ENCODE measurements around the gene MAPK8. TPM values are rescaled to one million over a fixed set of nuclear protein-coding genes. Genes with fewer than 3 reads are reported as not detected.

Gene MAPK8
- total RNA-seq, 1 experiment from 2014 or later = 55.7 TPM

GRCh38 chr10:48456808-48457761 lies 150.6 kb downstream of the MAPK8 start:
- peaks cover 12% of the 10 kb centered on the region for H3K27me3 Mint-ChIP-seq (ENCODE audit: unreplicated experiment)
- no peak overlapping the region for H3K27ac Mint-ChIP-seq (ENCODE audit: unreplicated experiment)
- no peak for TF ChIP-seq CTCF (IDR thresholded peaks at IDR 0.05; ENCODE audit: unreplicated experiment)
- no peak overlapping the region for H3K4me3 Mint-ChIP-seq (ENCODE audit: low read depth, unreplicated experiment)
- CTCF ChIA-PET = interaction anchor here (0.6 kb wide), 1 partner anchor 17 kb away, joined by 3 read pairs; no protein-coding TSS in a partner anchor
- H3K4me1 Mint-ChIP-seq (ENCODE audit: low read depth, unreplicated experiment) = no peaks in the 10 kb centered on the region
- no peak for DNase-seq
- BruUV-seq (replicated peaks) = no TSS peak
- H3K9me3 Mint-ChIP-seq (ENCODE audit: low read depth, unreplicated experiment) = no peaks in the 10 kb centered on the region
- no peaks in the 10 kb centered on the region for H3K36me3 Mint-ChIP-seq (ENCODE audit: insufficient read depth, unreplicated experiment)
- intact Hi-C loops (cut with micrococcal nuclease; ENCODE audit: unreplicated experiment) = no loop called here

DNA sequence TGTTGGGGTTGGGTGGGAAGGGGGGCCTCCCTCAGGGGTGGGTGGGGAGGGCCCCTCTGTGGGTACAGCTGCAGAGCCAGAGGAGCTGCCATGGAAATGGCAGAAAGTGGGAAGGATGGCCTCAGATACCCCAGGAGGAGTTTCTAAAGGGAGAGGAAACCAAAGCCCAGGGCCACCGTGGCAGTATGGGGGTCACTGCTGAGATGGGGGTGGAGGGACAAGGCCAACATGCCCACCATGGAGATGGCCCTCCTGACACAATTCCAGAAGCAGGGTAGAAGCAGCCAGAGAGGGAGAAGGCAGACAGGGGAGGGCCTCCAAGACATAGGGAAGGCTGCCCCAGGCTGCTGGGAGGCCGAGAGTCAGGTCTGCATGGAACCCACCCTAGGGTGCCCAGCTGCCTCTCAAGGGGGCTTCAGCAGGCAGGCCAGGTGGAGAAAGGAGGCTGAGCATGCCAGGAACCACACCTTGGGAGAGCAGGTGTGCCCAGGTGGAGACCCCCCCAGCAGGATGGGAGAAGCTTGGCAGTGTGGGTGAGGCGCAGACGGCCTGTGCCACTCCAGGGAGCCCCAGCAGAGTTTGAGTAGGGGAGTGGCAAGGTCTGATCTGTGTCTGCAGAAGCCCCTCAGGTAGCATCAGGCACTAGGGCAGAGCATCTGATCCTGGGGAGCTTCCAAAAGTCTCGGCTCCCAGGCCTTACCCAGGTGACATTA lies 151.6 kb downstream of the MAPK8 start:
- CTCF ChIA-PET = no interaction called here
- H3K27ac Mint-ChIP-seq (ENCODE audit: unreplicated experiment) = no peak overlapping the region
- DNase-seq = no peak
- H3K4me3 Mint-ChIP-seq (ENCODE audit: low read depth, unreplicated experiment) = no peak overlapping the region
- no peaks in the 10 kb centered on the region for H3K4me1 Mint-ChIP-seq (ENCODE audit: low read depth, unreplicated experiment)
- TF ChIP-seq CTCF (IDR thresholded peaks at IDR 0.05; ENCODE audit: unreplicated experiment) = no peak
- BruUV-seq (replicated peaks) = no TSS peak
- H3K27me3 Mint-ChIP-seq (ENCODE audit: unreplicated experiment) = peaks cover 12% of the 10 kb centered on the region
- no peaks in the 10 kb centered on the region for H3K9me3 Mint-ChIP-seq (ENCODE audit: low read depth, unreplicated experiment)
- no peaks in the 10 kb centered on the region for H3K36me3 Mint-ChIP-seq (ENCODE audit: insufficient read depth, unreplicated experiment)
- intact Hi-C loops (cut with micrococcal nuclease; ENCODE audit: unreplicated experiment) = no loop called here

GRCh38 chr10:48458662-48459048 lies 152.2 kb downstream of the MAPK8 start:
- BruUV-seq (replicated peaks) = no TSS peak
- no peak for DNase-seq
- Mint-ChIP-seq H3K27ac (ENCODE audit: unreplicated experiment) (no peak overlapping the region), H3K36me3 (ENCODE audit: insufficient read depth, unreplicated experiment) (no peaks in the 10 kb centered on the region), H3K4me1 (ENCODE audit: low read depth, unreplicated experiment) (no peaks in the 10 kb centered on the region), H3K27me3 (ENCODE audit: unreplicated experiment) (peaks cover 12% of the 10 kb centered on the region), H3K4me3 (ENCODE audit: low read depth, unreplicated experiment) (no peak overlapping the region), H3K9me3 (ENCODE audit: low read depth, unreplicated experiment) (no peaks in the 10 kb centered on the region)
- TF ChIP-seq CTCF (IDR thresholded peaks at IDR 0.05; ENCODE audit: unreplicated experiment) = no peak
- intact Hi-C loops (cut with micrococcal nuclease; ENCODE audit: unreplicated experiment) = no loop called here
- CTCF ChIA-PET = no interaction called here

DNA sequence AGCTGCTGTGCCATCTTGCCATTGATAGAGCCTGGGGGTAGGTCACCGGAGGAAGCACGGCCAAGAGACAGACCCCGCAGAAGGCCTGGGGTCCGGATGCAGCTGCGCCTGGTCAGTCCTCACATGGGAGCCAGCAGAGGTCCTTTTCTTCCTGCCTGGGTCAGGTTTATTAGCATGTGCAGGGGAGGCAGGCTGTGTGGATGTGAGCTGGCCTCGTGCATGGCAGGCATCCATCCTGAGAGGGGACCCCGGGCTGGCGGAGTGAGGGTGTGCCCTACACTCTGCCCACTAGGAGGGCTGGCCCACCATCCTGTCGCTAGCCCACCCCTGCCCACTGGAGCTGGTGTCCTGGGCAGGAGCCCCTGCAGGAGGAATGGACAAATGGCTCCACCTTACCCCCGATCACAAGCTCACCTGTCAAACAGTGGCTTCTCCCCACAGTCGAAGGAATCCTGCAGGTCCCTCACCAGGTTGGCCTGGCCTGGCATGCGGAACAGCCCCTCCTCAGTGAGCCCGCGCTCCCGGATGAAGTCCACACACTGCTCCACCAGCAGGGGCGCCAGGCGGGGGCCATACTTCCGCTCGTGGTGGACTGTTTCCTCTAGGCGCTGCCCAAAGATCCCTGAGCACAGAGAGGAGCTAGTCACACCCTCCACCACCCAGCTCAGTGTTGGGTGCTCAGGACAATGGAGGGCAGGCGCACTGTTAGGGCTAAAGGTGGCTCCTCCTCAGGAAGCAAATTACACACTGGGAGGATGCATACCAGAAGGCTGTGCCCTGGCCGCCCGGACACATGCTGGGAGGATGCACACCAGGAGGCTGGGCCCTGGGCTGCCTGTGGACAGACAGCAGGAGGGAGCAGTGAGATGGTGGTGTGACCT lies 153.0 kb downstream of the MAPK8 start:
- H3K27ac Mint-ChIP-seq (ENCODE audit: unreplicated experiment) = no peak overlapping the region
- H3K4me1 Mint-ChIP-seq (ENCODE audit: low read depth, unreplicated experiment) = no peaks in the 10 kb centered on the region
- TF ChIP-seq CTCF (IDR thresholded peaks at IDR 0.05; ENCODE audit: unreplicated experiment) = no peak
- H3K36me3 Mint-ChIP-seq (ENCODE audit: insufficient read depth, unreplicated experiment) = no peaks in the 10 kb centered on the region
- H3K4me3 Mint-ChIP-seq (ENCODE audit: low read depth, unreplicated experiment) = no peak overlapping the region
- intact Hi-C loops (cut with micrococcal nuclease; ENCODE audit: unreplicated experiment) = no loop called here
- BruUV-seq (replicated peaks) = no TSS peak
- H3K9me3 Mint-ChIP-seq (ENCODE audit: low read depth, unreplicated experiment) = no peaks in the 10 kb centered on the region
- no peak for DNase-seq
- H3K27me3 Mint-ChIP-seq (ENCODE audit: unreplicated experiment) = peaks cover 14% of the 10 kb centered on the region
- CTCF ChIA-PET = no interaction called here
